HL-60 (cell line): ENCODE measurements around the gene RORC.

Experiments
- DNase-seq, 2 experiments: peaks; one replicate each; pipeline ENCODE4 v3.0.0-alpha.2; 2010 to 2020; ENCODE audit warnings: low read depth in 1 of 2, low spot score in 1 of 2
- H3K27ac ChIP-seq: fragments of 250-450 bp; sonication (Bioruptor Pico); replicated peaks from 2 replicates; pipeline ENCODE4 v1.5.1; 2020; ENCODE audit warnings: mild to moderate bottlenecking, moderate library complexity
- H3K27me3 ChIP-seq: fragments of 250-450 bp; sonication (Bioruptor Pico); 2 replicates; pipeline ENCODE4 v1.5.1; 2021; ENCODE audit warnings: mild to moderate bottlenecking, moderate library complexity; ENCODE audit not compliant: insufficient read depth, poor library complexity, severe bottlenecking
- H3K4me3 ChIP-seq: replicated peaks from 2 replicates; pipeline ENCODE4 v1.5.1; 2011; ENCODE audit warnings: mild to moderate bottlenecking, control low read depth, low read length; ENCODE audit not compliant: insufficient read depth
- GABPA ChIP-seq: IDR thresholded peaks from 2 replicates; pipeline ENCODE4 v1.6.1; 2012; ENCODE audit warnings: low read depth
- POLR2AphosphoS5 ChIP-seq: IDR thresholded peaks from 2 replicates; pipeline ENCODE4 v1.6.1; 2012; ENCODE audit warnings: low read depth
- SPI1 ChIP-seq: IDR thresholded peaks from 2 replicates; pipeline ENCODE4 v1.6.1; 2012; ENCODE audit warnings: low read depth, mild to moderate bottlenecking, borderline replicate concordance
- TF ChIP-seq, protein P1 (sequence below): IDR thresholded peaks from 2 replicates; pipeline ENCODE4 v1.6.1; 2012; ENCODE audit warnings: low read depth; ENCODE audit not compliant: insufficient replicate concordance
- TF ChIP-seq, protein P2 (sequence below): IDR thresholded peaks from one replicate; pipeline ENCODE4 v1.5.1; 2011; ENCODE audit warnings: low read length, control low read depth, inconsistent platforms; ENCODE audit not compliant: insufficient read depth

The RORC gene

DNA sequence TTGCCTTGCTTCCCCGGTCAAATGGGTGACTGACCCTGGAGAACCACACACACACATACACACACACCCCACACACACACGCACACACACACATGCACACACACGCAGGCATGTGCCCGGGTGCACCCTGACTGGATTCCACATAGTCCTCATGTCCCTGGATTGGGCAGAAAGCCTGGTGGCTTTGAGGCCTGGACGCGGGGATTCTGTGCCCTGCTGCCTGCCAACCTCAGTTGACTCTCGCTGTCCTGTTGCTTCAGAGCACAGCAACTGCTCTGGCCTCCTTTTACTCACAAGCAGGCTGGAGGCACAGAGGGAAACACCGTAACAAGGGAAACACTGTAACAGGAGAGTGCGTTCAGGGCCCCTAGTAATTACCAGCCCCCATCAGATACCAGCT, 6.4 kb downstream of the RORC start:
- no peak overlapping the region for H3K27ac ChIP-seq
- no peaks in the 10 kb centered on the region for H3K27me3 ChIP-seq
- DNase-seq: no peak
- no peak for TF ChIP-seq POLR2AphosphoS5
- TF ChIP-seq, protein P1, sequence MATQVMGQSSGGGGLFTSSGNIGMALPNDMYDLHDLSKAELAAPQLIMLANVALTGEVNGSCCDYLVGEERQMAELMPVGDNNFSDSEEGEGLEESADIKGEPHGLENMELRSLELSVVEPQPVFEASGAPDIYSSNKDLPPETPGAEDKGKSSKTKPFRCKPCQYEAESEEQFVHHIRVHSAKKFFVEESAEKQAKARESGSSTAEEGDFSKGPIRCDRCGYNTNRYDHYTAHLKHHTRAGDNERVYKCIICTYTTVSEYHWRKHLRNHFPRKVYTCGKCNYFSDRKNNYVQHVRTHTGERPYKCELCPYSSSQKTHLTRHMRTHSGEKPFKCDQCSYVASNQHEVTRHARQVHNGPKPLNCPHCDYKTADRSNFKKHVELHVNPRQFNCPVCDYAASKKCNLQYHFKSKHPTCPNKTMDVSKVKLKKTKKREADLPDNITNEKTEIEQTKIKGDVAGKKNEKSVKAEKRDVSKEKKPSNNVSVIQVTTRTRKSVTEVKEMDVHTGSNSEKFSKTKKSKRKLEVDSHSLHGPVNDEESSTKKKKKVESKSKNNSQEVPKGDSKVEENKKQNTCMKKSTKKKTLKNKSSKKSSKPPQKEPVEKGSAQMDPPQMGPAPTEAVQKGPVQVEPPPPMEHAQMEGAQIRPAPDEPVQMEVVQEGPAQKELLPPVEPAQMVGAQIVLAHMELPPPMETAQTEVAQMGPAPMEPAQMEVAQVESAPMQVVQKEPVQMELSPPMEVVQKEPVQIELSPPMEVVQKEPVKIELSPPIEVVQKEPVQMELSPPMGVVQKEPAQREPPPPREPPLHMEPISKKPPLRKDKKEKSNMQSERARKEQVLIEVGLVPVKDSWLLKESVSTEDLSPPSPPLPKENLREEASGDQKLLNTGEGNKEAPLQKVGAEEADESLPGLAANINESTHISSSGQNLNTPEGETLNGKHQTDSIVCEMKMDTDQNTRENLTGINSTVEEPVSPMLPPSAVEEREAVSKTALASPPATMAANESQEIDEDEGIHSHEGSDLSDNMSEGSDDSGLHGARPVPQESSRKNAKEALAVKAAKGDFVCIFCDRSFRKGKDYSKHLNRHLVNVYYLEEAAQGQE: no peak
- TF ChIP-seq, protein P2, sequence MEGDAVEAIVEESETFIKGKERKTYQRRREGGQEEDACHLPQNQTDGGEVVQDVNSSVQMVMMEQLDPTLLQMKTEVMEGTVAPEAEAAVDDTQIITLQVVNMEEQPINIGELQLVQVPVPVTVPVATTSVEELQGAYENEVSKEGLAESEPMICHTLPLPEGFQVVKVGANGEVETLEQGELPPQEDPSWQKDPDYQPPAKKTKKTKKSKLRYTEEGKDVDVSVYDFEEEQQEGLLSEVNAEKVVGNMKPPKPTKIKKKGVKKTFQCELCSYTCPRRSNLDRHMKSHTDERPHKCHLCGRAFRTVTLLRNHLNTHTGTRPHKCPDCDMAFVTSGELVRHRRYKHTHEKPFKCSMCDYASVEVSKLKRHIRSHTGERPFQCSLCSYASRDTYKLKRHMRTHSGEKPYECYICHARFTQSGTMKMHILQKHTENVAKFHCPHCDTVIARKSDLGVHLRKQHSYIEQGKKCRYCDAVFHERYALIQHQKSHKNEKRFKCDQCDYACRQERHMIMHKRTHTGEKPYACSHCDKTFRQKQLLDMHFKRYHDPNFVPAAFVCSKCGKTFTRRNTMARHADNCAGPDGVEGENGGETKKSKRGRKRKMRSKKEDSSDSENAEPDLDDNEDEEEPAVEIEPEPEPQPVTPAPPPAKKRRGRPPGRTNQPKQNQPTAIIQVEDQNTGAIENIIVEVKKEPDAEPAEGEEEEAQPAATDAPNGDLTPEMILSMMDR: no peak
- TF ChIP-seq SPI1: no peak
- H3K4me3 ChIP-seq: no peak overlapping the region

DNA sequence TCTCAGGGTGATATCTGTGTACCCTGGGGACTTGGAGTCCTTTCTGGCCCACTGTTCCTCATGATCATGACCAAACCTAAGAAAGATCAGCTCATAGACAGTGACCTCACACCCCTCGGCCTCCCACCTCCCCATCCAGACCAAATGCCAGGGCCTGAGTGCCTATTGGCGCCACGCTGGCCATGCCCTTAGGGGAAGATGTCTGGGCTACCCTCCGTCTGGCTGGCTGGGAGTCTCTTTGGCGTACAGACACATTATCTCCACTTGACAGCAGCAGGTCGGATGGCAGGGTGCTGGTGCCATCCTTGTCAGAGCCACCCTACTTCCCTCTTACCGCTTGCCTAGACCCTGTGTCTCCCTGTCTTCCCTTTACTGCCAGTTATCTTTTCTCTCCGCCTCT, 8.4 kb downstream of the RORC start:
- DNase-seq: no peak
- no peak overlapping the region for H3K27ac ChIP-seq
- TF ChIP-seq, protein P1: no peak
- TF ChIP-seq SPI1 (no peak), POLR2AphosphoS5 (no peak), GABPA (no peak)
- TF ChIP-seq, protein P2: no peak
- no peak overlapping the region for H3K4me3 ChIP-seq
- no peaks in the 10 kb centered on the region for H3K27me3 ChIP-seq

DNA sequence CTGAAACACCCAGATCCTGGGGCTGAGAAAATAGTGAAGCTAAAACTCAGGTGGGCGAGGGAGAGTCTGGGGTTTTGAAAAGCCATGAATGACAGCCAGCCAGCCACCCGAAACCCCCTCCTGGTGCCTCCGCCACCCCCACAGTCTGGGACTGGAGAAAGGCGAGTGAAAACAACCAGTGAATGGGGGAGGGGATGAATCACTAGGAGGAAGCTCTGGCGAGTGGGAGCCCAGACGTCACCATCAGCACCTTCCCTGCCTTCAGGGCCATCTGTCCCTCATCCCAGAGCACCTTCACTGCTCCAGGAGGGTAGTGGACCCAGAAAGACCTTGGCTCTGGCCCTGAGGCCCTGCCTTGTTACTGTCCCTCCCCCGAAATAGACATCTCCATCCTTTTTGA, 9.2 kb downstream of the RORC start:
- Histone ChIP-seq H3K27me3 (no peaks in the 10 kb centered on the region), H3K27ac (no peak overlapping the region), H3K4me3 (no peak overlapping the region)
- no peak for DNase-seq
- TF ChIP-seq SPI1 (no peak), POLR2AphosphoS5 (no peak), GABPA (no peak)
- TF ChIP-seq, protein P1: no peak
- TF ChIP-seq, protein P2: no peak
